HL-60 (cell line): ENCODE measurements around the gene JMJD4.

ENCODE experiments used
- GABPA ChIP-seq: IDR thresholded peaks from 2 replicates; pipeline ENCODE4 v1.6.1; 2012; ENCODE audit warnings: low read depth
- POLR2AphosphoS5 ChIP-seq: IDR thresholded peaks from 2 replicates; pipeline ENCODE4 v1.6.1; 2012; ENCODE audit warnings: low read depth
- REST ChIP-seq: IDR thresholded peaks from 2 replicates; pipeline ENCODE4 v1.6.1; 2012; ENCODE audit warnings: low read depth; ENCODE audit not compliant: insufficient replicate concordance
- SPI1 ChIP-seq: IDR thresholded peaks from 2 replicates; pipeline ENCODE4 v1.6.1; 2012; ENCODE audit warnings: low read depth, mild to moderate bottlenecking, borderline replicate concordance
- TF ChIP-seq, protein P1 (sequence below): IDR thresholded peaks from one replicate; pipeline ENCODE4 v1.5.1; 2011; ENCODE audit warnings: low read length, control low read depth, inconsistent platforms; ENCODE audit not compliant: insufficient read depth

DNA sequence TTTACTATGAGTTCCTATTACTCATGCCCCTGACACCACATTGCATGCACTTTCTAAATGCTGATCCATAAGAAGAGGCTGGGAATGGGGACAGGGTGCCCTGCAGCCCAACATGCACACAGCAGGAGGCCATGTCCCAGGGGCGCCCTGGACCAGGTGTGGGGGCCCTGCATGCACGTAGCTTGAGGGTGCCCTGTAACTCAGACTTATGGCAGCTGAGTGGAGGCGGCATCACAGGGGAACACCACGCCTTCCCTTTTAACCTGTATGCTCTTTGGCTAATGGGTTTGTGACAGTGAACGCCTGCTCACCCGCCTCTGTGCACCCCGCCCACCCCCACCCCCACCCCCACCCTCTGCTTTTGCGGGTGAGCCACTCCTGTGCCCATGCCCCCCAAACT is 36.2 kb upstream of the JMJD4 start:
- no peak for TF ChIP-seq POLR2AphosphoS5
- TF ChIP-seq, protein P1, sequence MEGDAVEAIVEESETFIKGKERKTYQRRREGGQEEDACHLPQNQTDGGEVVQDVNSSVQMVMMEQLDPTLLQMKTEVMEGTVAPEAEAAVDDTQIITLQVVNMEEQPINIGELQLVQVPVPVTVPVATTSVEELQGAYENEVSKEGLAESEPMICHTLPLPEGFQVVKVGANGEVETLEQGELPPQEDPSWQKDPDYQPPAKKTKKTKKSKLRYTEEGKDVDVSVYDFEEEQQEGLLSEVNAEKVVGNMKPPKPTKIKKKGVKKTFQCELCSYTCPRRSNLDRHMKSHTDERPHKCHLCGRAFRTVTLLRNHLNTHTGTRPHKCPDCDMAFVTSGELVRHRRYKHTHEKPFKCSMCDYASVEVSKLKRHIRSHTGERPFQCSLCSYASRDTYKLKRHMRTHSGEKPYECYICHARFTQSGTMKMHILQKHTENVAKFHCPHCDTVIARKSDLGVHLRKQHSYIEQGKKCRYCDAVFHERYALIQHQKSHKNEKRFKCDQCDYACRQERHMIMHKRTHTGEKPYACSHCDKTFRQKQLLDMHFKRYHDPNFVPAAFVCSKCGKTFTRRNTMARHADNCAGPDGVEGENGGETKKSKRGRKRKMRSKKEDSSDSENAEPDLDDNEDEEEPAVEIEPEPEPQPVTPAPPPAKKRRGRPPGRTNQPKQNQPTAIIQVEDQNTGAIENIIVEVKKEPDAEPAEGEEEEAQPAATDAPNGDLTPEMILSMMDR = no peak
- TF ChIP-seq REST = no peak
- no peak for TF ChIP-seq GABPA
- no peak for TF ChIP-seq SPI1
